Measurements from ENCODE around the gene LILRB3. TPM values are rescaled to one million over a fixed set of nuclear protein-coding genes. Genes with fewer than 3 reads are reported as not detected.

Gene LILRB3
- total and polyA plus RNA-seq, 2 of the 4 experiments (the other 2 are of a cell fraction): not detected

DNA sequence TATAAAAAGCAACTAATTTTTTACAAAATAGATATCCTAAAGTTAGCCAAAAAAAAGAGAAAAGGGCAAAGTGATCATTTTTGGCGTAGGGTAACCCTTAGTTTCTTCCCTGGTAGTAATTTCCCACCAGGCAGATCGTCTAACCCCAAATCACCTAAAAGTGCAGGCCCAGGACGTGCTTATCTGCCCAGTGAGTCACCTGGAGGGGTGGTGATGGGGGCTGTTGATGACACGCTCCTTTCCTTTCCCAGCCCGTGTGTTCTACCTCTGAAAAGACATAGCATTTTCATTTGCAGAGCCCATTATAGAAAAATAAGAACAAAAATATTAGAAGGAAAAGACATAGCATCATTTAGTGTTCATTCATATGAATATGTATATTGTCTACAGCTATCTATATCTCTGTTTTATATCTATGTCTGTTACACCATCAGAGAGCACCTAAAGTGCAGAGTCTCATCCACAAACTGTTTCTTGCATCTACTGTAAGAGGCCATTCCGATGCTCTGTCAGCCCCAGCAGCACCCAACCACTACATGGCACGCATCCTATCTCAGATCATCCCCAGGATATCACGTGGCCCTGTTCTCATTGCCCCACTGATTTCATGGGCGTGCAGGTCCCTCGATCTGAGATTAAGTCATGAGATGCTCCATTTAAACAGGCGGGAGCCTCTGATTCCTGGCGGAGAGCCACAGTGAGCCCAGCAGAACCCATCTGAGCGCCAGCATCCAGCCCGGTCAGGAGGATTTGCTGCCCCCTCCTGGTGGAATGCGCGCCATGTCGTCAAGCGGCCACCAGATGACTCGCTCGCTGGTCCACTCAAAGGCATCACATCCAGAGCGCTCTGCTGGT lies 8.5 kb upstream of the LILRB3 start:
- Histone ChIP-seq H3K9ac (ENCODE audit: low read depth, low read length) (no peak overlapping the region), H3K79me1 (ENCODE audit: low read depth in 1 of 2, low read length in 2 of 2) (no peaks in the 10 kb centered on the region), H2BK5ac (ENCODE audit: low read depth, low read length, poor library complexity, severe bottlenecking) (no peak overlapping the region), H3K4me2 (ENCODE audit: low read depth, low read length) (no peak overlapping the region; the same call in 1 of the 2 replicates), H3K14ac (replicated peaks; ENCODE audit: low read depth, low read length) (no peak overlapping the region), H4K8ac (ENCODE audit: low read depth in 2 of 2, low read length in 2 of 2) (no peak overlapping the region), H4K20me1 (ENCODE audit: insufficient read depth, low read length) (no peaks in the 10 kb centered on the region), H2BK20ac (ENCODE audit: low read depth, low read length) (no peak overlapping the region), H3K4ac (ENCODE audit: low read depth, low read length) (no peak overlapping the region), H3K27ac (ENCODE audit: insufficient read depth, low read length) (no peak overlapping the region), H2AK9ac (replicated peaks; ENCODE audit: low read depth, low read length, poor library complexity) (peak overlapping the region; percentile 51), H2AFZ (replicated peaks; ENCODE audit: low read length, poor library complexity) (peak overlapping the region; percentile 84), H2BK15ac (ENCODE audit: low read depth, low read length) (no peak overlapping the region), H2AK5ac (ENCODE audit: low read depth, low read length) (no peak overlapping the region), H3K18ac (ENCODE audit: low read depth, low read length) (no peak overlapping the region), H3K23ac (ENCODE audit: low read depth, low read length) (no peak overlapping the region), H3K27me3 (ENCODE audit: control insufficient read depth, insufficient read depth, low read length) (peaks cover 4% of the 10 kb centered on the region), H3K9me1 (ENCODE audit: insufficient read depth, low read length) (no peaks in the 10 kb centered on the region; the same call in 1 of the 2 replicates), H3K56ac (ENCODE audit: extremely low read depth, insufficient read depth, low read length) (no peak overlapping the region), H3K9me3 (ENCODE audit: control insufficient read depth, insufficient read depth, low read length) (no peaks in the 10 kb centered on the region), H4K5ac (ENCODE audit: low read depth, low read length) (no peak overlapping the region), H3K4me3 (ENCODE audit: insufficient read depth, low read depth, low read length) (no peak overlapping the region), H2BK120ac (ENCODE audit: low read depth, low read length) (no peak overlapping the region), H3K4me1 (ENCODE audit: control insufficient read depth, insufficient read depth, low read length) (no peaks in the 10 kb centered on the region), H4K91ac (ENCODE audit: insufficient read depth, low read depth, low read length) (no peak overlapping the region), H3K36me3 (ENCODE audit: control insufficient read depth, insufficient read depth, low read length) (no peaks in the 10 kb centered on the region)
- ChIA-PET POLR2A (ENCODE audit: unreplicated experiment) (no interaction called here), CTCF (no interaction called here)
- TF ChIP-seq CTCF (conservative IDR thresholded peaks at IDR 0.05; ENCODE audit: low read depth, low read length) (peak; percentile 96), RAD21 (IDR thresholded peaks at IDR 0.05; ENCODE audit: low read length) (peak; percentile 94), SMC3 (IDR thresholded peaks at IDR 0.05; ENCODE audit: low read depth, low read length) (peak; percentile 89), MAFK (IDR thresholded peaks at IDR 0.05; ENCODE audit: low read depth, low read length) (no peak), NFE2L2 (IDR thresholded peaks at IDR 0.05; ENCODE audit: low read depth, low read length) (no peak), MAZ (IDR thresholded peaks at IDR 0.05; ENCODE audit: borderline replicate concordance, low read depth, low read length) (0 out of 2 replicates have a peak, but pooled peaks have one; percentile 23)
- TF ChIP-seq, protein P1, sequence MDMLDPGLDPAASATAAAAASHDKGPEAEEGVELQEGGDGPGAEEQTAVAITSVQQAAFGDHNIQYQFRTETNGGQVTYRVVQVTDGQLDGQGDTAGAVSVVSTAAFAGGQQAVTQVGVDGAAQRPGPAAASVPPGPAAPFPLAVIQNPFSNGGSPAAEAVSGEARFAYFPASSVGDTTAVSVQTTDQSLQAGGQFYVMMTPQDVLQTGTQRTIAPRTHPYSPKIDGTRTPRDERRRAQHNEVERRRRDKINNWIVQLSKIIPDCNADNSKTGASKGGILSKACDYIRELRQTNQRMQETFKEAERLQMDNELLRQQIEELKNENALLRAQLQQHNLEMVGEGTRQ (IDR thresholded peaks at IDR 0.05; ENCODE audit: low read depth, low read length): peak; percentile 47
- in situ Hi-C loops (cut with MboI; ENCODE audit: low sequenced_read_pairs) (no loop called here), dilution Hi-C loops (cut with HindIII; ENCODE audit: low sequenced_read_pairs, unreplicated experiment) (no loop called here), intact Hi-C loops (cut with micrococcal nuclease) (loop anchor here (1.0 kb wide), 2 partner anchors 63 to 116 kb away; partner anchors contain the start of genes PRPF31 and TFPT)
- BruUV-seq (replicated peaks): no TSS peak
- 10% methylated on average over 15 of the region's 21 CpGs; no CpG with 5 or more reads in 1 of the 2 experiments for WGBS, 2 experiments (ENCODE audit: extremely low coverage in 2 of 2, insufficient read length in 1 of 2)
- DNase-seq: peak; percentile 73
- peak; percentile 100 for ATAC-seq (ENCODE audit: low read depth)
